Gastroesophageal sphincter (tissue), 3 donors: Measurements from ENCODE around the gene IL33.

Experiments used
- EP300 ChIP-seq: sonication (generic); formaldehyde crosslinking; IDR thresholded peaks from one replicate; pipeline ENCODE4 v1.6.1; 2017; ENCODE audit warnings: antibody characterized with exemption, mild to moderate bottlenecking
- POLR2A ChIP-seq, 2 donors: fragments of 450-650 bp; IDR thresholded peaks; one replicate each; pipeline ENCODE4 v1.6.1; 2017; ENCODE audit warnings: antibody characterized with exemption in 2 of 2, mild to moderate bottlenecking in 2 of 2, moderate library complexity in 1 of 2
- POLR2AphosphoS5 ChIP-seq: sonication (generic); formaldehyde crosslinking; IDR thresholded peaks from one replicate; pipeline ENCODE4 v1.6.1; 2017; ENCODE audit warnings: antibody characterized with exemption
- TF ChIP-seq, protein P1 (sequence below), 4 experiments: fragments of 200-600 bp in 2 of 4; fragments of 450-650 bp in 2 of 4; sonication (generic) in 1 of 4; IDR thresholded peaks; one replicate each; pipeline ENCODE4 v1.5.1; 2017 to 2019; ENCODE audit warnings: antibody characterized with exemption in 4 of 4, mild to moderate bottlenecking in 2 of 4, moderate library complexity in 2 of 4

- TF ChIP-seq, protein P1, sequence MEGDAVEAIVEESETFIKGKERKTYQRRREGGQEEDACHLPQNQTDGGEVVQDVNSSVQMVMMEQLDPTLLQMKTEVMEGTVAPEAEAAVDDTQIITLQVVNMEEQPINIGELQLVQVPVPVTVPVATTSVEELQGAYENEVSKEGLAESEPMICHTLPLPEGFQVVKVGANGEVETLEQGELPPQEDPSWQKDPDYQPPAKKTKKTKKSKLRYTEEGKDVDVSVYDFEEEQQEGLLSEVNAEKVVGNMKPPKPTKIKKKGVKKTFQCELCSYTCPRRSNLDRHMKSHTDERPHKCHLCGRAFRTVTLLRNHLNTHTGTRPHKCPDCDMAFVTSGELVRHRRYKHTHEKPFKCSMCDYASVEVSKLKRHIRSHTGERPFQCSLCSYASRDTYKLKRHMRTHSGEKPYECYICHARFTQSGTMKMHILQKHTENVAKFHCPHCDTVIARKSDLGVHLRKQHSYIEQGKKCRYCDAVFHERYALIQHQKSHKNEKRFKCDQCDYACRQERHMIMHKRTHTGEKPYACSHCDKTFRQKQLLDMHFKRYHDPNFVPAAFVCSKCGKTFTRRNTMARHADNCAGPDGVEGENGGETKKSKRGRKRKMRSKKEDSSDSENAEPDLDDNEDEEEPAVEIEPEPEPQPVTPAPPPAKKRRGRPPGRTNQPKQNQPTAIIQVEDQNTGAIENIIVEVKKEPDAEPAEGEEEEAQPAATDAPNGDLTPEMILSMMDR (IDR thresholded peaks at IDR 0.05), result no peak
- TF ChIP-seq EP300, result no peak
- TF ChIP-seq POLR2A (IDR thresholded peaks at IDR 0.05), result no peak
- TF ChIP-seq POLR2AphosphoS5, result peak; percentile 87
These were observed 9.0 kb downstream of the IL33 start for GRCh38 chr9:6224393-6225154.
